ENCODE data around the gene SHISA9.

- TF ChIP-seq EP300 (IDR thresholded peaks at IDR 0.05): no peak
- no peak for TF ChIP-seq MAFK (IDR thresholded peaks at IDR 0.05; ENCODE audit: partially characterized antibody)
- TF ChIP-seq ESRRA (IDR thresholded peaks at IDR 0.05; ENCODE audit: borderline replicate concordance, low read length): no peak
- no peak for TF ChIP-seq CEBPB (IDR thresholded peaks at IDR 0.05)
- no peak for TF ChIP-seq HMGXB4 (CRISPR knock-in tag; IDR thresholded peaks at IDR 0.05; ENCODE audit: borderline replicate concordance)
- no peak for TF ChIP-seq SREBF2 (IDR thresholded peaks at IDR 0.05)
- TF ChIP-seq ATOH8 (CRISPR knock-in tag; IDR thresholded peaks at IDR 0.05; ENCODE audit: low read depth): no peak
- TF ChIP-seq CTCF (IDR thresholded peaks at IDR 0.05): no peak
Measured at GRCh38 chr16:12972246-12972645, 70.8 kb downstream of the SHISA9 start.

Measured in A549 (cell line).